Upper lobe of right lung (tissue), 1 donor: ENCODE data around the gene C9orf72. TPM values are rescaled to one million over a fixed set of nuclear protein-coding genes. Genes with fewer than 3 reads are reported as not detected.
"Not testable (repeated sequence)": the region's sequence is repeated elsewhere in the genome, so short reads cannot be mapped to it uniquely, and the experiment has no call there.

Experiments
- ATAC-seq: fragments of 200-7000 bp; cut with Tn5 transposase; one replicate; pipeline ENCODE4 v1.9.1; 2020; ENCODE audit warnings: mild to moderate bottlenecking, moderate library complexity
- DNase-seq: peaks from one replicate; pipeline ENCODE4 v3.0.0-alpha.2; 2020
- H3K27ac ChIP-seq: fragments of 200-600 bp; one replicate; pipeline ENCODE4 v1.8.0; 2022
- H3K27me3 ChIP-seq: fragments of 200-600 bp; one replicate; pipeline ENCODE4 v1.8.0; 2022; ENCODE audit warnings: mild to moderate bottlenecking
- H3K36me3 ChIP-seq: fragments of 200-600 bp; one replicate; pipeline ENCODE4 v1.8.0; 2022
- H3K4me1 ChIP-seq: fragments of 200-600 bp; one replicate; pipeline ENCODE4 v1.8.0; 2022
- H3K4me3 ChIP-seq: fragments of 200-600 bp; one replicate; pipeline ENCODE4 v1.8.0; 2022; ENCODE audit warnings: mild to moderate bottlenecking
- H3K9me3 ChIP-seq: fragments of 200-600 bp; one replicate; pipeline ENCODE4 v1.8.0; 2022
- CTCF ChIP-seq: fragments of 200-600 bp; IDR thresholded peaks from one replicate; pipeline ENCODE4 v1.8.0; 2022; ENCODE audit warnings: antibody characterized with exemption
- intact Hi-C: fragments of 100-400 bp; cut with DNase I; formaldehyde crosslinking; loops from one replicate; pipeline ENCODE4 v1.11.0; 2022
- total RNA-seq: library from RNA; stranded (reverse); fragmentation: NEBNext Ultra II Directional; extraction: Animal tissue kit (Norgen Biotek cat#: 25700); gene quantifications from one replicate; pipeline ENCODE4 v1.2.1, GENCODE V29; 2021
- donor health status: DM: no; HTN: yes; CAD: no; lungs with severe emphysema.

The C9orf72 gene
- total RNA-seq, 1 donor from 2014 or later: 16.8 TPM

GRCh38 chr9:27510780-27511179 lies 62.5 kb downstream of the C9orf72 start:
- intact Hi-C loops: no loop called here
- DNase-seq (no peak), ATAC-seq (no peak)
- no peaks in the 10 kb centered on the region for H3K4me1 ChIP-seq
- H3K4me3 ChIP-seq: no peak overlapping the region
- no peak overlapping the region for H3K27ac ChIP-seq
- TF ChIP-seq CTCF: no peak
- no peaks in the 10 kb centered on the region for H3K9me3 ChIP-seq
- no peaks in the 10 kb centered on the region for H3K36me3 ChIP-seq
- H3K27me3 ChIP-seq: no peaks in the 10 kb centered on the region

DNA sequence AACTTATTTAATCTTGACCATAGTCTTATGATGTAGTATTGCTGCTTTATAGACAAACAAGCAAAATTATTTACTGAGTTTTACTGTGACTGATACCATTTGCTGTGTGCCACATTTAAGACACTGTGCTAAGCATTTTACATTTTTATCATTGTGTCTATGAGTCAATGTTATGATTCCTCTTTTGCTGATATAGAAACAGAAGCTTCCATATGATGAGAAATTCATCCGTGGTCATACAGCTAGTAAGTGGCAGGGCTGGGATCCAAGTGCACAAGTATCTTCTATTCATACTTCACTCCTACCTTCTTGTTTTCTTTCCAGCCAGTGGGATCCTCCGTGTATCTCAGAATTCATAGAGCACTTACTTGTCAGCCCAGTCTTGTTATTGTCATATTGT lies 66.3 kb downstream of the C9orf72 start:
- no peak for TF ChIP-seq CTCF
- Histone ChIP-seq H3K27me3 (no peaks in the 10 kb centered on the region), H3K36me3 (no peaks in the 10 kb centered on the region), H3K27ac (no peak overlapping the region), H3K4me1 (no peaks in the 10 kb centered on the region), H3K9me3 (no peaks in the 10 kb centered on the region), H3K4me3 (no peak overlapping the region)
- ATAC-seq (no peak), DNase-seq (no peak)
- intact Hi-C loops: no loop called here

DNA sequence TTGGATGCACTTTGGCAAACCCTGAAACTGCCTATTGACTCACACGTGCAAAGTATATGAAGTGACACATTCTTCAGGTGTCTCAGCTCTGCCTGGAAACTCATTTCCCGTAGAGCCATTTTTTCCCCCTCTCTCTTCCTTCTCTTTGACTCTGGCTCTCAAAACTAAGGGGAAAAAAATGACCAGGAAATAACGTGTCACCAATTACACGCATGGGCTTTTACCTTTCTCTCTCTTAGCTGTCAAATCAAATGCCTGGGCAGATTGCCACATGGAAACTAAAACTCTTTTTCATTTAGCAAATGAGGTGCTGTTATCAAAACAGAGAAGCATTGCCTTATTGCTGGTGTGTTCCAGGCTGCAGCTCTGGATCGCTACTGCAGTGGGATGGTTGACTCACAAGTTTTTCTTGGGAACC lies 67.5 kb downstream of the C9orf72 start:
- H3K9me3 ChIP-seq: no peaks in the 10 kb centered on the region
- ATAC-seq: no peak
- H3K4me1 ChIP-seq: no peaks in the 10 kb centered on the region

GRCh38 chr9:27504259-27504658 lies 69.0 kb downstream of the C9orf72 start:
- no peaks in the 10 kb centered on the region for H3K27me3 ChIP-seq
- no peak overlapping the region for H3K4me3 ChIP-seq
- H3K27ac ChIP-seq: no peak overlapping the region
- TF ChIP-seq CTCF: no peak
- no peaks in the 10 kb centered on the region for H3K9me3 ChIP-seq
- H3K36me3 ChIP-seq: no peaks in the 10 kb centered on the region
- DNase-seq: no peak
- intact Hi-C loops: no loop called here
- no peaks in the 10 kb centered on the region for H3K4me1 ChIP-seq
- ATAC-seq: no peak

More for the DNA sequence above, 67.5 kb downstream of the C9orf72 start:
- intact Hi-C loops: no loop called here
- Histone ChIP-seq H3K36me3 (no peaks in the 10 kb centered on the region), H3K27me3 (no peaks in the 10 kb centered on the region), H3K27ac (no peak overlapping the region), H3K4me3 (no peak overlapping the region)
- no peak for DNase-seq
- no peak for TF ChIP-seq CTCF

- ATAC-seq (no peak), DNase-seq (no peak)
- no peak for TF ChIP-seq CTCF
- H3K9me3 ChIP-seq: no peaks in the 10 kb centered on the region
- no peak overlapping the region for H3K27ac ChIP-seq
- H3K27me3 ChIP-seq: no peaks in the 10 kb centered on the region
- intact Hi-C loops: no loop called here
- no peaks in the 10 kb centered on the region for H3K4me1 ChIP-seq
- no peaks in the 10 kb centered on the region for H3K36me3 ChIP-seq
- no peak overlapping the region for H3K4me3 ChIP-seq
Measured at GRCh38 chr9:27503623-27504022, 69.7 kb downstream of the C9orf72 start.

DNA sequence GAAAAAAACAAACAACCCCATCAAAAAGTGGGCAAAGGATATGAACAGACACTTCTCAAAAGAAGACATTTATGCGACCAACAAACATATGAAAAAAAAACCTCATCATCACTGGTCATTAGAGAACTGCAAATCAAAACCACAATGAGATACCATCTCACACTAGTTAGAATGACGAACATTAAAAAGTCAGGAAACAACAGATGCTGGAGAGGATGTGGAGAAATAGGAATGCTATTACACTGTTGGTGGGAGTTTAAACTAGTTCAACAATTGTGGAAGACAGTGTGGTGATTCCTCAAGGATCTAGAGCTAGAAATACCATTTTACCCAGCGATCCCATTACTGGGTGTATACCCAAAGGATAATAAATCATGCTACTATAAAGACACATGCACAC lies 72.4 kb downstream of the C9orf72 start:
- H3K4me3 ChIP-seq, ATAC-seq, H3K4me1 ChIP-seq, H3K27ac ChIP-seq, H3K27me3 ChIP-seq, DNase-seq, H3K9me3 ChIP-seq, H3K36me3 ChIP-seq, intact Hi-C loops: not testable (repeated sequence)
